Esophagus squamous epithelium (tissue), 5 donors: Measurements from ENCODE around the gene ZBTB46. TPM values are rescaled to one million over a fixed set of nuclear protein-coding genes. Genes with fewer than 3 reads are reported as not detected.

Experiments used
- DNase-seq: peaks from one replicate; lab custom pipeline; 2025; lab: John Stamatoyannopoulos, UW
- H3K27ac ChIP-seq, 4 donors: fragments of 200-600 bp; sonication (generic); one replicate each; pipeline ENCODE4 v1.5.1; 2016 to 2019; ENCODE audit warnings: mild to moderate bottlenecking in 1 of 4
- H3K27me3 ChIP-seq, 4 donors: fragments of 200-600 bp; sonication (generic); 1 replicate in 3 of 4; 2 replicates in 1 of 4; pipeline versions ENCODE4 v1.5.1 to v1.6.0; 2017 to 2021; ENCODE audit warnings: antibody characterized with exemption in 1 of 4
- H3K36me3 ChIP-seq, 3 donors: fragments of 200-600 bp; sonication (generic); one replicate each; pipeline ENCODE4 v1.5.1; 2016 to 2019
- H3K4me1 ChIP-seq, 3 donors: fragments of 200-600 bp; sonication (generic); one replicate each; pipeline ENCODE4 v1.5.1; 2017 to 2019
- H3K4me3 ChIP-seq, 4 donors: fragments of 200-600 bp; sonication (generic); 1 replicate in 3 of 4; 2 replicates in 1 of 4; pipeline ENCODE4 v1.5.1; 2016 to 2019; ENCODE audit warnings: mild to moderate bottlenecking in 2 of 4, moderate library complexity in 1 of 4
- H3K9me3 ChIP-seq, 3 donors: fragments of 200-600 bp; sonication (generic); one replicate each; pipeline ENCODE4 v1.5.1; 2016 to 2019
- CTCF ChIP-seq, 6 experiments: fragments of 450-650 bp in 4 of 6; fragments of 200-600 bp in 2 of 6; sonication (generic) in 2 of 6; IDR thresholded peaks; one replicate each; pipeline ENCODE4 v1.5.1; 2016 to 2019; ENCODE audit warnings: antibody characterized with exemption in 6 of 6, mild to moderate bottlenecking in 4 of 6, moderate library complexity in 4 of 6
- POLR2A ChIP-seq, 4 donors: fragments of 450-650 bp; IDR thresholded peaks; one replicate each; pipeline ENCODE4 v1.6.1; 2017; ENCODE audit warnings: antibody characterized with exemption in 4 of 4, mild to moderate bottlenecking in 4 of 4, moderate library complexity in 3 of 4
- WGBS, 2 donors: methylation state at CpG; one replicate each; pipeline ENCODE4 v1.1.5; 2018; 5-methylcytosine and 5-hydroxymethylcytosine counted together
- intact Hi-C: fragments of 100-400 bp; cut with DNase I; formaldehyde crosslinking; loops from one replicate; pipeline ENCODE4 v1.15.0; 2022
- total RNA-seq, 4 donors: library from RNA; depleted of rRNA; stranded (reverse); fragments of >200 nt; gene quantifications; one replicate each; pipeline ENCODE4 v1.1.0, GENCODE V29; 2016
- donor health status: DM: yes; HTN: yes; CAD: no.

ZBTB46 gene
- total RNA-seq, 4 donors from 2014 or later, result 0.79 to 4.2 (median 2.0) TPM

- intact Hi-C loops, result no loop called here
- WGBS, 2 donors, result 79 to 89% methylated on average over 7 to 21 of the region's 33 CpGs
Measured at GRCh38 chr20:63773571-63774241, 57.4 kb downstream of the ZBTB46 start.

DNA sequence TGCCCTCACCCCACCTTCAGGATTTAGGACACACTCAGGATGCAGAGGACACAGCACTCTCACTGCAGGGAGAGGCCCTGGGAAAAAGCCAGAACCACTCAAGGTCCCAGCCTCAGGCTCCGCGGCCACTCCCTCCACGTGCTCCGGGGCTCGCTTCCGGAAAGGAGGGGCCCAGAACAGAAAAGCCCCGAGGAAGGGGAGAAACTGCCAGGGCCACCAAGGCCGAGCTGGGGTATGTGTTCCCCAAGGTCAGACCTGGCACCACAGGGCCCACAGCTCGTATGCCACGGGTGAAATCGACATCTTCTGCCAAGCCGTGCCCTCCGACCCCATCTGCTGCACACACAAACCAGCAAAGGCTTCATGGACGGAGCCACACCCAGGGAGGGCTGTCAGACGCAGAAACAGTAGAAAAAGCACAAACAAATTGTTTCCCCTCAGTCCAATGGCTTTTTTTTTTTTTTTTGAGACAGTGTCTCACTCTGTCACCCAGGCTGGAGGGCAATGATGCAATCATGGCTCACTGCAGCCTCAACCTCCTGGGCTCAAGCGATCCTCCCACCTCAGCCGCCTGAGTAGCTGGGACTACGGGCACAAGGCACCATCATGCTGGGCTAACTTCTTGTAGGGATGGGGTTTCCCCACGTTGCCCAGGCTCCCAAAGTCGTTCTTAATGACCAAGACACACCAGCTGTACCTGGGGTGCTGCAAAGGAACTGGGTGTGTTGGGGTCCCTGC is 58.1 kb downstream of the ZBTB46 start:
- WGBS, 2 donors, result 46 to 58% methylated on average over 3 to 12 of the region's 20 CpGs
- H3K27me3 ChIP-seq, result peaks cover 0 to 27% (median 0%) of the 10 kb centered on the region in 4 donors
- peaks cover 0 to 19% (median 9%) of the 10 kb centered on the region in 3 donors for H3K36me3 ChIP-seq
- no peak overlapping the region for H3K4me3 ChIP-seq
- no peak for TF ChIP-seq POLR2A (IDR thresholded peaks at IDR 0.05)
- TF ChIP-seq CTCF (IDR thresholded peaks at IDR 0.05), result no peak
- H3K27ac ChIP-seq, result no peak overlapping the region
- no peak for DNase-seq
- intact Hi-C loops, result no loop called here
- no peaks in the 10 kb centered on the region for H3K9me3 ChIP-seq
- H3K4me1 ChIP-seq, result peaks cover 0 to 35% (median 3%) of the 10 kb centered on the region in 3 donors

More at GRCh38 chr20:63773571-63774241, 57.4 kb downstream of the ZBTB46 start:
- no peak for DNase-seq
- Histone ChIP-seq H3K36me3 (peaks cover 0 to 14% (median 9%) of the 10 kb centered on the region in 3 donors), H3K4me1 (peaks cover 0 to 35% (median 3%) of the 10 kb centered on the region in 3 donors), H3K9me3 (no peaks in the 10 kb centered on the region), H3K4me3 (no peak overlapping the region), H3K27me3 (peaks cover 0 to 27% (median 0%) of the 10 kb centered on the region in 4 donors), H3K27ac (no peak overlapping the region)
- TF ChIP-seq CTCF (IDR thresholded peaks at IDR 0.05), result no peak
- TF ChIP-seq POLR2A (IDR thresholded peaks at IDR 0.05), result no peak

DNA sequence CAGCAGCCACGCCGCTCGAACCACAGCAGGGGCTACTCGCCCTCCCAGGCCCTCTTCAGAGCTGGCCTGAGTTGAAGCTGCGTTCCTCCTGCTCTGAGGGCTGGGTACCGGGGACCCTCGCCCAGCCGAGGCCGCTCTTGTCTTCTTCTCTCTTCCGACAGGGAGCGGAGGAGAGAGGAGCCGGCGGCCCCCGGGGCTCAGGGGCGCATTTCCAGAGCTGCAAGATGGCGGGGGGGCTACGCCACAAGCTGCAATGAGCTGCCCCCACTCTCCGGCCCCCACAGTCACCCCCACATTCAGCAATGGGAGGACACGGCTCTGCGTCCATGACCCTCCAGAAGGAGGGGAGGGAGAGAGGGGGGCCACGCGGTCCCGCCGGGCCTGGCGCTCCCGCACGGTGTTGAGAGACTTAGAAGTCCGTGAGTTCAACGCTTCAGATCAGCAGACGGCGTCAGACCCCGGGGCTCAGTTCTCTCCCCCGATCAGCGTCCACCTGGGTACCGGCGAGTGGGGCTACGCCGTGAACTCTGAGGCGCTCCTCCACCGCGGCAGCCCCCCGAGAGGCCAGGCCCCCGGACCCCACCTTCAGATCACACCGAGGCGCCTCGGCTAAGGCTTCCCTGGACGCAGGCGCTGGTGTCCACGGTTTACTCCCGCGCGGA is 59.9 kb downstream of the ZBTB46 start:
- DNase-seq, result no peak
- 88 to 100% methylated on average over 4 to 8 of the region's 52 CpGs for WGBS, 2 donors
- H3K27me3 ChIP-seq, result peaks cover 0 to 27% (median 0%) of the 10 kb centered on the region in 4 donors

GRCh38 chr20:63769891-63770474 is 61.1 kb downstream of the ZBTB46 start:
- peaks cover 0 to 28% (median 3%) of the 10 kb centered on the region in 3 donors for H3K4me1 ChIP-seq
- peaks cover 0 to 17% (median 0%) of the 10 kb centered on the region in 4 donors for H3K27me3 ChIP-seq
- H3K4me3 ChIP-seq, result no peak overlapping the region
- H3K9me3 ChIP-seq, result no peaks in the 10 kb centered on the region
- no peak for DNase-seq
- peaks cover 0 to 33% (median 9%) of the 10 kb centered on the region in 3 donors for H3K36me3 ChIP-seq
- intact Hi-C loops, result no loop called here
- H3K27ac ChIP-seq, result no peak overlapping the region
- TF ChIP-seq CTCF (IDR thresholded peaks at IDR 0.05) (no peak), POLR2A (IDR thresholded peaks at IDR 0.05) (no peak)
- WGBS, 2 donors, result 86 to 91% methylated on average over 12 to 27 of the region's 31 CpGs

More for the DNA sequence above, 59.9 kb downstream of the ZBTB46 start:
- intact Hi-C loops, result no loop called here
- Histone ChIP-seq H3K36me3 (peaks cover 0 to 33% (median 9%) of the 10 kb centered on the region in 3 donors), H3K27ac (no peak overlapping the region), H3K9me3 (no peaks in the 10 kb centered on the region), H3K4me1 (peaks cover 0 to 35% (median 3%) of the 10 kb centered on the region in 3 donors), H3K4me3 (no peak overlapping the region)
- no peak for TF ChIP-seq CTCF (IDR thresholded peaks at IDR 0.05)
- no peak for TF ChIP-seq POLR2A (IDR thresholded peaks at IDR 0.05)
